Gastroesophageal sphincter (tissue), 4 donors: ENCODE data around the gene POGLUT2. TPM values are rescaled to one million over a fixed set of nuclear protein-coding genes. Genes with fewer than 3 reads are reported as not detected.
A peak's percentile ranks its signal among the peaks of the same experiment; 100 is the strongest.

Experiments
- ATAC-seq: fragments of 150-250 bp; one replicate; pipeline ENCODE4 v1.9.1; 2016; ENCODE audit warnings: mild to moderate bottlenecking, moderate library complexity
- H3K27ac ChIP-seq, 4 donors: fragments of 200-600 bp; sonication (generic) in 3 of 4; 1 replicate in 3 of 4; 2 replicates in 1 of 4; pipeline ENCODE4 v1.5.1; 2016 to 2019
- H3K27me3 ChIP-seq: fragments of 200-600 bp; sonication (generic); one replicate; pipeline ENCODE4 v1.5.1; 2019
- H3K36me3 ChIP-seq, 2 donors: fragments of 200-600 bp; sonication (generic); one replicate each; pipeline ENCODE4 v1.5.1; 2019; ENCODE audit warnings: control low read depth in 1 of 2
- H3K4me1 ChIP-seq, 3 donors: fragments of 200-600 bp; sonication (generic); 1 replicate in 2 of 3; 2 replicates in 1 of 3; pipeline ENCODE4 v1.5.1; 2016 to 2019; ENCODE audit warnings: control low read depth in 2 of 3
- H3K4me3 ChIP-seq, 2 donors: fragments of 200-600 bp; sonication (generic); one replicate each; pipeline ENCODE4 v1.5.1; 2019; ENCODE audit warnings: mild to moderate bottlenecking in 1 of 2, moderate library complexity in 1 of 2
- H3K9me3 ChIP-seq, 3 donors: fragments of 200-600 bp; sonication (generic); one replicate each; pipeline ENCODE4 v1.5.1; 2017 to 2019; ENCODE audit warnings: control low read depth in 2 of 3
- EP300 ChIP-seq: sonication (generic); formaldehyde crosslinking; IDR thresholded peaks from one replicate; pipeline ENCODE4 v1.6.1; 2017; ENCODE audit warnings: antibody characterized with exemption, mild to moderate bottlenecking
- POLR2A ChIP-seq, 2 donors: fragments of 450-650 bp; IDR thresholded peaks; one replicate each; pipeline ENCODE4 v1.6.1; 2017; ENCODE audit warnings: antibody characterized with exemption in 2 of 2, mild to moderate bottlenecking in 2 of 2, moderate library complexity in 1 of 2
- POLR2AphosphoS5 ChIP-seq: sonication (generic); formaldehyde crosslinking; IDR thresholded peaks from one replicate; pipeline ENCODE4 v1.6.1; 2017; ENCODE audit warnings: antibody characterized with exemption
- WGBS, 2 donors: methylation state at CpG; one replicate each; pipeline ENCODE4 v1.1.5; 2018; ENCODE audit warnings: low coverage in 1 of 2; 5-methylcytosine and 5-hydroxymethylcytosine counted together
- total RNA-seq, 4 donors: library from RNA; depleted of rRNA; stranded (reverse); fragments of >200 nt; gene quantifications; one replicate each; pipeline ENCODE4 v1.1.0, GENCODE V29; 2016
- TF ChIP-seq, protein P1 (sequence below), 4 experiments: fragments of 200-600 bp in 2 of 4; fragments of 450-650 bp in 2 of 4; sonication (generic) in 1 of 4; IDR thresholded peaks; one replicate each; pipeline ENCODE4 v1.5.1; 2017 to 2019; ENCODE audit warnings: antibody characterized with exemption in 4 of 4, mild to moderate bottlenecking in 2 of 4, moderate library complexity in 2 of 4

The POGLUT2 gene
- total RNA-seq, 4 donors from 2014 or later, result 3.5 to 17.9 (median 6.9) TPM

DNA sequence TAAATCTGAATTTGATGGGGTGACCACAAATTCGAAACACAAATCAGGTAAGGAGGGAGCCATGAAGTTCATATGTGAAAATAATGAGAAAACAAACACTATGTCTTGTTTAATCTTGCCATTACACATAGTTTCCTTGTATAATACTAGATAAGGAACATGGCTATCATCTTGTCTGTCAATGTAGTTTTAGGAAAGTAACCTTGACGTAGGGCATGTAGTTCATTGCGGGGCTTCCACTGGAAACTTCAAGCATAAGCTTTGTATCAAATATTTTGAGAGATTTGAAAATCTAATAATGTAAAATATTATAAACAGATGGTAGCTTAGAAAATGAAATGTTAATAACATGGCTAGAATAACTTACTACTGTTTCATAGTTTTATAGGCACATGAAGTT lies 8.9 kb upstream of the POGLUT2 start:
- WGBS, 2 donors, result 96 to 100% methylated on average over 3 of the region's 3 CpGs
- H3K4me1 ChIP-seq, result peaks cover 0 to 3% (median 0%) of the 10 kb centered on the region in 3 donors
- peaks cover 0 to 26% of the 10 kb centered on the region in 2 donors for H3K36me3 ChIP-seq
- TF ChIP-seq, protein P1, sequence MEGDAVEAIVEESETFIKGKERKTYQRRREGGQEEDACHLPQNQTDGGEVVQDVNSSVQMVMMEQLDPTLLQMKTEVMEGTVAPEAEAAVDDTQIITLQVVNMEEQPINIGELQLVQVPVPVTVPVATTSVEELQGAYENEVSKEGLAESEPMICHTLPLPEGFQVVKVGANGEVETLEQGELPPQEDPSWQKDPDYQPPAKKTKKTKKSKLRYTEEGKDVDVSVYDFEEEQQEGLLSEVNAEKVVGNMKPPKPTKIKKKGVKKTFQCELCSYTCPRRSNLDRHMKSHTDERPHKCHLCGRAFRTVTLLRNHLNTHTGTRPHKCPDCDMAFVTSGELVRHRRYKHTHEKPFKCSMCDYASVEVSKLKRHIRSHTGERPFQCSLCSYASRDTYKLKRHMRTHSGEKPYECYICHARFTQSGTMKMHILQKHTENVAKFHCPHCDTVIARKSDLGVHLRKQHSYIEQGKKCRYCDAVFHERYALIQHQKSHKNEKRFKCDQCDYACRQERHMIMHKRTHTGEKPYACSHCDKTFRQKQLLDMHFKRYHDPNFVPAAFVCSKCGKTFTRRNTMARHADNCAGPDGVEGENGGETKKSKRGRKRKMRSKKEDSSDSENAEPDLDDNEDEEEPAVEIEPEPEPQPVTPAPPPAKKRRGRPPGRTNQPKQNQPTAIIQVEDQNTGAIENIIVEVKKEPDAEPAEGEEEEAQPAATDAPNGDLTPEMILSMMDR (IDR thresholded peaks at IDR 0.05), result no peak
- TF ChIP-seq POLR2A (IDR thresholded peaks at IDR 0.05), result no peak
- TF ChIP-seq POLR2AphosphoS5, result no peak
- H3K27ac ChIP-seq, result no peak overlapping the region
- H3K27me3 ChIP-seq, result no peaks in the 10 kb centered on the region
- ATAC-seq, result no peak
- H3K4me3 ChIP-seq, result no peak overlapping the region
- peaks cover 0 to 9% (median 0%) of the 10 kb centered on the region in 3 donors for H3K9me3 ChIP-seq

DNA sequence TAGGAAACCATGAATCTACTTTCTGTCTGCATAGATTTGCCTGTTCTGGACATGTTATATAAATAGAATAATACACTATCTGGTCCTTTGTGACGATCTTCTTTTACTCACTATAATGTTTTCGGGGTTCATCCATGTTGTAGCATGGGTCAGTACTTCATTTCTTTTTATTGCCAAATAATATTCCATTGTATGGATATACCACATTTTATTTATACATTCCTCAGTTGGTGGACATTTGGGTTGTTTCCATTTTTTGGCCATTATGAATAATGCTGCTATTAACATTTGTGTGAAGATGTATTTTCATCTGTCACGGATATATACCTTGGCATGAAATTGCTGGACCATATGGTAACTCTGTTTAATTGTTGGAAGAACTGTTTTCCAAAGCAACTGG lies 6.9 kb upstream of the POGLUT2 start:
- ATAC-seq, result no peak
- Histone ChIP-seq H3K9me3 (no peaks in the 10 kb centered on the region), H3K4me1 (peaks cover 0 to 20% (median 0%) of the 10 kb centered on the region in 3 donors), H3K4me3 (no peak overlapping the region), H3K36me3 (peaks cover 0 to 13% of the 10 kb centered on the region in 2 donors), H3K27ac (no peak overlapping the region), H3K27me3 (no peaks in the 10 kb centered on the region)
- TF ChIP-seq POLR2AphosphoS5 (no peak), POLR2A (IDR thresholded peaks at IDR 0.05) (no peak), EP300 (no peak)
- TF ChIP-seq, protein P1 (IDR thresholded peaks at IDR 0.05), result no peak
- WGBS, 2 donors, result 91 to 94% methylated on average over 3 of the region's 3 CpGs

DNA sequence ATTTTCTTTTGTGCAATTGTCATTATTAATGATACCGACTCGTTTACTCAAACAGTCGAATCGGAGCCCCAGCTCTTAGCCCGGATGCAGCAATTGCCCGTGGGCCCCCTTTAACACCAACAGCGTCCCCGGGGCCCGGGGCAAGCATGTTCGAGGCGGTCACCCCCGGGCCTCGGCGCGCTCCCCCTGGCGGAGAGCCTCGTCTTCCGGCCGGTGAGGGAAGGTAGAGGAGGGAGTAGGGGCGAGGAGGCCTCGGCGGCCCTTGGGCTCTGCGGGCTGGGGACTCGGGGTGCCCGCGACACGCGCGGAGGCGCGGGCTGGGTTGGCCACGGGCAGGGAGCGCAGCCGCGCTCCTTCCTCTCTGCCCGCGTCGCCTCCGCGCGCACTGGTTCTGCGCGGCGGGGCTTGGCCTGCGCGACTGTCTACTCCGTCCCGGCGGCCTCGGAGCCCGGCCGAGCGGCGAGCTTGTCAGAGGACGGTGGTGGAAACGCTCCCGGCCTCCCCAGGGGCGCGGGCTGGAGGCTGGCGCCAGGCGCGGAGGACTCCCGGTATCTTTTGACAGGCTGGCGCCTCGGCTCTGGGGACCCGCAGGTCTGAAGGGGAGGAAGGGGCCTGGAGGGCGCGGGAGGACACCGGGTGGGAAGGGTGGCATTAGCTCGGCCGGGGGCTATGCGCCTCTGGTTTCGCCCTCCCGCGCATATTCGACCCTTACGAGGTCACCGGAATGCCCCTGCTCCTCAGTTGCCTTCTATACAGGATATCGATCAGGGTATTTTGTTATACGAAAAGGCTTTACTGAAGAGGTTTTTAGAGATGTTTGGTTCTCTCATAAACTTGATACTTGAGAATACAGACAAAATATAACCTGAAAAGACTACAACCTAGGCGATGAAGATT lies 1.6 kb upstream of the POGLUT2 start:
- peak; percentile 79 for ATAC-seq
- no peaks in the 10 kb centered on the region for H3K9me3 ChIP-seq
- WGBS, 2 donors, result 3 to 17% methylated on average over 2 to 10 of the region's 81 CpGs
- H3K27ac ChIP-seq, result peak overlapping the region; percentile 36 to 91 (median 90)
- no peaks in the 10 kb centered on the region for H3K27me3 ChIP-seq
- TF ChIP-seq EP300, result no peak
- TF ChIP-seq, protein P1 (IDR thresholded peaks at IDR 0.05), result peak; percentile 54 to 87 (median 66)
- peak; percentile 27 to 32 for TF ChIP-seq POLR2A (IDR thresholded peaks at IDR 0.05)
- TF ChIP-seq POLR2AphosphoS5, result peak; percentile 46
- peaks cover 0 to 47% (median 7%) of the 10 kb centered on the region in 3 donors for H3K4me1 ChIP-seq
- H3K36me3 ChIP-seq, result peaks cover 0 to 6% of the 10 kb centered on the region in 2 donors
- H3K4me3 ChIP-seq, result peak overlapping the region; percentile 63 to 91

DNA sequence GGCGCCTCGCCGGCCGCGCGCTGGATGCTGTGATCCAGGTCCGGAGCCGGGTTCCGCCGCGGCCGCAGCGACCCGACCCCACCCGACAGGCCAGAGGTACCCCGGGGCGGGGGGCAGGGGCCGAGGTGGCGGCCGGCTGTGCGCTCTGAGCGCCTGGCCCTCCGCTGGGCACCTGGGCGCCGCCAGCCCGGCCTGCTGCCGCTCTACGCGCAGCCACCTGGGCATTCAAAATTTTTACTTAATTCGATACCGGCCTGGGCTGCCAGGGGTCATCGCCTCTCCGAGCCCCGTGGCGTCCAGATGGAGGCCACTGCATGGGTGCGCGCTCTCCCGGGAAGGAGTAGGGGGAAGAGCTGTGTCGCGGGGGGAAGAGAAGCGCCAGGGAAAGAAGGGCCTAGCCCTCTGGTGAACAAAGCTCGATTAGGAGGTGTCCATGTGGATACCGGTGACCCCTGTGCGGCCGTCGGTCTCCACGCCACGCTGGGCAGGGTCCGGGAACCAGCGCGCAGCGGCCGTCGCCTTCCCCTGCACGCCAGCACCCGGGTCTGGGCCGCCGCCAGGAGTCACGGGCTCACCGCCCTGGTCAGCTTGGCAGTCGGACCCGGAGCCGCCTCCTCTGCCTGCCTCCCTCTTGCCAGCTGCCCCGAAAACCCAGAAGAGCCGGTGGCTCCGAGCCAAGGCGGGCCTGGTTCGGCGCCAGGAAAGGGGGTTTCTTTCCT lies 809 bp upstream of the POGLUT2 start:
- H3K27ac ChIP-seq, result peak overlapping the region; percentile 36 to 91 (median 90)
- ATAC-seq, result peak; percentile 6
- peak overlapping the region; percentile 63 to 91 for H3K4me3 ChIP-seq
- H3K4me1 ChIP-seq, result peaks cover 0 to 47% (median 7%) of the 10 kb centered on the region in 3 donors
- no peaks in the 10 kb centered on the region for H3K27me3 ChIP-seq
- H3K36me3 ChIP-seq, result peaks cover 0 to 6% of the 10 kb centered on the region in 2 donors
- no peak for TF ChIP-seq EP300
- TF ChIP-seq POLR2A (IDR thresholded peaks at IDR 0.05), result no peak
- no peak for TF ChIP-seq POLR2AphosphoS5
- TF ChIP-seq, protein P1 (IDR thresholded peaks at IDR 0.05), result no peak
- WGBS, 2 donors, result 0% methylated on average over 1 of the region's 69 CpGs; no CpG with 5 or more reads in 1 of the 2 donors
- no peaks in the 10 kb centered on the region for H3K9me3 ChIP-seq
